Peyer's patch (tissue), 4 donors: ENCODE measurements around the gene PDZD2. TPM values are rescaled to one million over a fixed set of nuclear protein-coding genes. Genes with fewer than 3 reads are reported as not detected.

Source experiments
- DNase-seq, 3 donors: peaks; one replicate each; pipeline ENCODE4 v3.0.0-alpha.2; 2017 to 2019
- H3K27ac ChIP-seq, 4 donors: fragments of 200-600 bp; sonication (generic); one replicate each; pipeline ENCODE4 v1.5.1; 2016 to 2019
- H3K27me3 ChIP-seq, 2 donors: fragments of 200-600 bp; sonication (generic); one replicate each; pipeline ENCODE4 v1.5.1; 2019
- H3K36me3 ChIP-seq, 3 donors: fragments of 200-600 bp; sonication (generic); one replicate each; pipeline ENCODE4 v1.5.1; 2016 to 2019
- H3K4me1 ChIP-seq, 4 donors: fragments of 200-600 bp; sonication (generic); one replicate each; pipeline ENCODE4 v1.5.1; 2016 to 2019
- H3K4me3 ChIP-seq, 4 donors: fragments of 200-600 bp; sonication (generic); 1 replicate in 3 of 4; 2 replicates in 1 of 4; pipeline ENCODE4 v1.5.1; 2016 to 2019; ENCODE audit warnings: mild to moderate bottlenecking in 1 of 4
- H3K9me3 ChIP-seq, 4 donors: fragments of 200-600 bp; sonication (generic); one replicate each; pipeline ENCODE4 v1.5.1; 2016 to 2019; ENCODE audit warnings: mild to moderate bottlenecking in 1 of 4
- CTCF ChIP-seq, 6 experiments: fragments of 450-650 bp in 4 of 6; fragments of 200-600 bp in 2 of 6; sonication (generic) in 1 of 6; IDR thresholded peaks; one replicate each; pipeline ENCODE4 v1.5.1; 2017 to 2019; ENCODE audit warnings: antibody characterized with exemption in 6 of 6, mild to moderate bottlenecking in 3 of 6, moderate library complexity in 1 of 6
- POLR2A ChIP-seq, 2 donors: fragments of 450-650 bp; IDR thresholded peaks; one replicate each; pipeline ENCODE4 v1.5.1; 2017; ENCODE audit warnings: antibody characterized with exemption in 2 of 2, mild to moderate bottlenecking in 2 of 2, moderate library complexity in 2 of 2
- total RNA-seq, 4 donors: library from RNA; depleted of rRNA; stranded (reverse); fragments of >200 nt; gene quantifications; one replicate each; pipeline ENCODE4 v1.1.0, GENCODE V29; 2016

The PDZD2 gene
- total RNA-seq, 4 donors from 2014 or later, result 0.53 to 7.4 (median 3.0) TPM

GRCh38 chr5:31703757-31704156 lies 64.8 kb downstream of the PDZD2 start:
- Histone ChIP-seq H3K27me3 (no peaks in the 10 kb centered on the region), H3K9me3 (no peaks in the 10 kb centered on the region), H3K36me3 (no peaks in the 10 kb centered on the region), H3K4me1 (no peaks in the 10 kb centered on the region), H3K27ac (no peak overlapping the region), H3K4me3 (no peak overlapping the region)
- TF ChIP-seq CTCF (IDR thresholded peaks at IDR 0.05) (no peak), POLR2A (IDR thresholded peaks at IDR 0.05) (no peak)
- no peak for DNase-seq

- TF ChIP-seq CTCF (IDR thresholded peaks at IDR 0.05), result no peak
- TF ChIP-seq POLR2A (IDR thresholded peaks at IDR 0.05), result no peak
- Histone ChIP-seq H3K4me3 (no peak overlapping the region), H3K27me3 (no peaks in the 10 kb centered on the region), H3K36me3 (no peaks in the 10 kb centered on the region), H3K27ac (no peak overlapping the region), H3K9me3 (no peaks in the 10 kb centered on the region), H3K4me1 (no peaks in the 10 kb centered on the region)
- DNase-seq, result no peak
Measured at GRCh38 chr5:31706186-31706585, 67.3 kb downstream of the PDZD2 start.

GRCh38 chr5:31707329-31707728 lies 68.4 kb downstream of the PDZD2 start:
- peak in 2 of 3 donors; percentile 60 to 73 for DNase-seq
- Histone ChIP-seq H3K4me3 (no peak overlapping the region), H3K27me3 (no peaks in the 10 kb centered on the region), H3K27ac (peak overlapping the region in 1 of 4 donors; percentile 22), H3K4me1 (no peaks in the 10 kb centered on the region), H3K9me3 (no peaks in the 10 kb centered on the region), H3K36me3 (no peaks in the 10 kb centered on the region)
- TF ChIP-seq CTCF (IDR thresholded peaks at IDR 0.05) (peak in 1 of 6 experiments; percentile 7), POLR2A (IDR thresholded peaks at IDR 0.05) (no peak)

GRCh38 chr5:31708089-31708488 lies 69.2 kb downstream of the PDZD2 start:
- no peak for TF ChIP-seq POLR2A (IDR thresholded peaks at IDR 0.05)
- no peak for TF ChIP-seq CTCF (IDR thresholded peaks at IDR 0.05)
- no peak for DNase-seq
- H3K27ac ChIP-seq, result no peak overlapping the region
- no peak overlapping the region for H3K4me3 ChIP-seq
- no peaks in the 10 kb centered on the region for H3K9me3 ChIP-seq
- no peaks in the 10 kb centered on the region for H3K36me3 ChIP-seq
- H3K4me1 ChIP-seq, result no peaks in the 10 kb centered on the region
- no peaks in the 10 kb centered on the region for H3K27me3 ChIP-seq

GRCh38 chr5:31711363-31711762 lies 72.4 kb downstream of the PDZD2 start:
- no peaks in the 10 kb centered on the region for H3K36me3 ChIP-seq
- no peak overlapping the region for H3K4me3 ChIP-seq
- H3K4me1 ChIP-seq, result no peaks in the 10 kb centered on the region
- no peaks in the 10 kb centered on the region for H3K27me3 ChIP-seq
- no peaks in the 10 kb centered on the region for H3K9me3 ChIP-seq
- no peak overlapping the region for H3K27ac ChIP-seq
- no peak for TF ChIP-seq POLR2A (IDR thresholded peaks at IDR 0.05)
- no peak for TF ChIP-seq CTCF (IDR thresholded peaks at IDR 0.05)
- DNase-seq, result no peak
